HEK293 (cell line): Measurements from ENCODE around the gene POLR3E.

Experiments used
- CTCF ChIA-PET: fragments of 350-600 bp; formaldehyde crosslinking; extraction: SDS; loops from one replicate; lab custom pipeline; 2021; ENCODE audit warnings: antibody characterized with exemption; lab: Yijun Ruan, JAX
- POLR2A ChIA-PET: fragments of 300-600 bp; formaldehyde crosslinking; extraction: SDS; loops from one replicate; lab custom pipeline; 2020; ENCODE audit warnings: antibody characterized with exemption, inconsistent platforms; lab: Yijun Ruan, JAX
- H3K27ac ChIP-seq: fragments of 200-500 bp; sonication (Bioruptor generic); 2 replicates; pipeline ENCODE4 v1.5.1; 2014; ENCODE audit warnings: low read depth, low read length, control low read depth, inconsistent platforms; ENCODE audit errors: extremely low read depth
- H3K36me3 ChIP-seq, 2 experiments: fragments of 200-500 bp in 1 of 2; sonication (Bioruptor generic) in 1 of 2; 1 replicate in 1 of 2; 2 replicates in 1 of 2; pipeline ENCODE4 v1.5.1; 2014 to 2017; ENCODE audit warnings: inconsistent platforms in 2 of 2, low read length in 2 of 2; ENCODE audit not compliant: control insufficient read depth in 2 of 2, insufficient read depth in 1 of 2
- H3K4me1 ChIP-seq: fragments of 200-500 bp; sonication (Bioruptor generic); 2 replicates; pipeline ENCODE4 v1.5.1; 2014; ENCODE audit warnings: mild to moderate bottlenecking, low read length, inconsistent platforms; ENCODE audit not compliant: control insufficient read depth, insufficient read depth
- H3K4me3 ChIP-seq: 2 replicates; pipeline ENCODE4 v1.5.1; 2011; ENCODE audit warnings: low read depth, mild to moderate bottlenecking, control low read depth, low read length, moderate library complexity
- H3K9me3 ChIP-seq: fragments of 200-500 bp; sonication (Bioruptor generic); 2 replicates; pipeline ENCODE4 v1.5.1; 2014; ENCODE audit warnings: low read depth, low read length, inconsistent platforms; ENCODE audit not compliant: control insufficient read depth, insufficient read depth
- SCRT1 ChIP-seq: fragments of 450-650 bp; formaldehyde crosslinking; IDR thresholded peaks from 2 replicates; pipeline ENCODE4 v1.5.1; 2016; ENCODE audit warnings: missing biosample characterization, missing genetic modification characterization, borderline replicate concordance
- SP3 ChIP-seq: fragments of 450-650 bp; formaldehyde crosslinking; IDR thresholded peaks from 2 replicates; pipeline ENCODE4 v1.5.1; 2016; ENCODE audit warnings: missing biosample characterization, missing genetic modification characterization
- TCF7L2 ChIP-seq: IDR thresholded peaks from 2 replicates; pipeline ENCODE4 v1.6.1; 2011; ENCODE audit warnings: low read depth, mild to moderate bottlenecking, inconsistent platforms, low read length, moderate library complexity, borderline replicate concordance
- ZNF112 ChIP-seq: fragments of 450-650 bp; formaldehyde crosslinking; IDR thresholded peaks from 2 replicates; pipeline ENCODE4 v1.5.0; 2017; ENCODE audit warnings: missing biosample characterization, missing genetic modification characterization
- ZNF140 ChIP-seq: fragments of 450-650 bp; formaldehyde crosslinking; IDR thresholded peaks from 2 replicates; pipeline ENCODE4 v1.5.1; 2016; ENCODE audit warnings: missing biosample characterization, missing genetic modification characterization
- ZNF211 ChIP-seq: fragments of 450-650 bp; formaldehyde crosslinking; IDR thresholded peaks from 2 replicates; pipeline ENCODE4 v1.5.1; 2016; ENCODE audit warnings: low read depth, missing biosample characterization, missing genetic modification characterization
- ZNF23 ChIP-seq: fragments of 450-650 bp; formaldehyde crosslinking; IDR thresholded peaks from 2 replicates; pipeline ENCODE4 v1.5.1; 2016; ENCODE audit warnings: missing biosample characterization, missing genetic modification characterization, borderline replicate concordance
- ZNF324 ChIP-seq: fragments of 450-650 bp; formaldehyde crosslinking; IDR thresholded peaks from 2 replicates; pipeline ENCODE4 v1.5.1; 2016; ENCODE audit warnings: missing biosample characterization, missing genetic modification characterization
- ZNF664 ChIP-seq: fragments of 450-650 bp; formaldehyde crosslinking; IDR thresholded peaks from 2 replicates; pipeline ENCODE4 v1.5.1; 2016; ENCODE audit warnings: missing biosample characterization, missing genetic modification characterization
- ZNF677 ChIP-seq: fragments of 450-650 bp; IDR thresholded peaks from 2 replicates; pipeline ENCODE4 v1.5.0; 2018; ENCODE audit warnings: missing biosample characterization, mild to moderate bottlenecking, missing genetic modification characterization, moderate library complexity
- ZNF768 ChIP-seq: fragments of 450-650 bp; formaldehyde crosslinking; IDR thresholded peaks from 2 replicates; pipeline ENCODE4 v1.5.1; 2018; ENCODE audit warnings: missing biosample characterization, mild to moderate bottlenecking, missing genetic modification characterization
- ZSCAN30 ChIP-seq: fragments of 450-650 bp; IDR thresholded peaks from 2 replicates; pipeline ENCODE4 v1.5.1; 2018; ENCODE audit warnings: missing biosample characterization, mild to moderate bottlenecking, missing genetic modification characterization, moderate library complexity
- TF ChIP-seq, protein P1 (sequence below): fragments of 450-650 bp; formaldehyde crosslinking; IDR thresholded peaks from 2 replicates; pipeline ENCODE4 v1.5.1; 2016; ENCODE audit warnings: missing biosample characterization, missing genetic modification characterization, borderline replicate concordance
- TF ChIP-seq, protein P2 (sequence below): fragments of 450-650 bp; formaldehyde crosslinking; IDR thresholded peaks from 2 replicates; pipeline ENCODE4 v1.5.1; 2016; ENCODE audit warnings: missing biosample characterization, missing genetic modification characterization
- TF ChIP-seq, protein P3 (sequence below): fragments of 450-650 bp; formaldehyde crosslinking; conservative IDR thresholded peaks from 2 replicates; pipeline ENCODE4 v1.5.1; 2016; ENCODE audit warnings: low read depth, missing biosample characterization, missing genetic modification characterization

Gene POLR3E

DNA sequence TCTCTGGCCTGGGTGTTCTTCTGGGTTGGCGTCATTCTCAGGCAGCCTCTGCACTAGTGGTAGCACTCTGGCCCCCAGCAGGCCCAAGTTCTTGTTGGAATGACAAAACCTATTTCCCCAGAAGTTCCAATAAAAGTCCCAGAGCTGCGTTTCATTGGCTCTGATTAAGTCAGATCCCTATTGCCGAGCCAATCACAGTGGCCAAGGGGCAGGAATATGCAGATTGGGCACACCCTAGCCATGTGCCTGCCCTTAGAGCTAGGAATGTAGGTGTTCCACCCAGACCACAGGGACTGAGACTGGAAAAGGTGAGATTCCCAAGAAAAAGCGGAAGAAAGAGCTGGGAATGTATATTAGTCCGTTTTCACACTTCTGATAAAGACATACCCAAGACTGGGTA lies 44.9 kb upstream of the POLR3E start:
- Histone ChIP-seq H3K4me1 (no peaks in the 10 kb centered on the region), H3K27ac (no peak overlapping the region), H3K9me3 (no peaks in the 10 kb centered on the region), H3K36me3 (peaks cover 4 to 57% of the 10 kb centered on the region in 2 experiments; a peak in 2 of 3 replicates), H3K4me3 (no peak overlapping the region)
- CTCF ChIA-PET: interaction anchor here (1.4 kb wide), 1 partner anchor 48 kb away, joined by 5 read pairs; no protein-coding TSS in a partner anchor
- POLR2A ChIA-PET: interaction anchor here (1.0 to 1.1 kb wide), 2 partner anchors 11 kb away, joined by 3 read pairs; no protein-coding TSS in a partner anchor
- no peak for TF ChIP-seq ZNF112 (tag by site-specific recombination)
- TF ChIP-seq ZSCAN30 (tag by site-specific recombination): no peak
- TF ChIP-seq, protein P1, sequence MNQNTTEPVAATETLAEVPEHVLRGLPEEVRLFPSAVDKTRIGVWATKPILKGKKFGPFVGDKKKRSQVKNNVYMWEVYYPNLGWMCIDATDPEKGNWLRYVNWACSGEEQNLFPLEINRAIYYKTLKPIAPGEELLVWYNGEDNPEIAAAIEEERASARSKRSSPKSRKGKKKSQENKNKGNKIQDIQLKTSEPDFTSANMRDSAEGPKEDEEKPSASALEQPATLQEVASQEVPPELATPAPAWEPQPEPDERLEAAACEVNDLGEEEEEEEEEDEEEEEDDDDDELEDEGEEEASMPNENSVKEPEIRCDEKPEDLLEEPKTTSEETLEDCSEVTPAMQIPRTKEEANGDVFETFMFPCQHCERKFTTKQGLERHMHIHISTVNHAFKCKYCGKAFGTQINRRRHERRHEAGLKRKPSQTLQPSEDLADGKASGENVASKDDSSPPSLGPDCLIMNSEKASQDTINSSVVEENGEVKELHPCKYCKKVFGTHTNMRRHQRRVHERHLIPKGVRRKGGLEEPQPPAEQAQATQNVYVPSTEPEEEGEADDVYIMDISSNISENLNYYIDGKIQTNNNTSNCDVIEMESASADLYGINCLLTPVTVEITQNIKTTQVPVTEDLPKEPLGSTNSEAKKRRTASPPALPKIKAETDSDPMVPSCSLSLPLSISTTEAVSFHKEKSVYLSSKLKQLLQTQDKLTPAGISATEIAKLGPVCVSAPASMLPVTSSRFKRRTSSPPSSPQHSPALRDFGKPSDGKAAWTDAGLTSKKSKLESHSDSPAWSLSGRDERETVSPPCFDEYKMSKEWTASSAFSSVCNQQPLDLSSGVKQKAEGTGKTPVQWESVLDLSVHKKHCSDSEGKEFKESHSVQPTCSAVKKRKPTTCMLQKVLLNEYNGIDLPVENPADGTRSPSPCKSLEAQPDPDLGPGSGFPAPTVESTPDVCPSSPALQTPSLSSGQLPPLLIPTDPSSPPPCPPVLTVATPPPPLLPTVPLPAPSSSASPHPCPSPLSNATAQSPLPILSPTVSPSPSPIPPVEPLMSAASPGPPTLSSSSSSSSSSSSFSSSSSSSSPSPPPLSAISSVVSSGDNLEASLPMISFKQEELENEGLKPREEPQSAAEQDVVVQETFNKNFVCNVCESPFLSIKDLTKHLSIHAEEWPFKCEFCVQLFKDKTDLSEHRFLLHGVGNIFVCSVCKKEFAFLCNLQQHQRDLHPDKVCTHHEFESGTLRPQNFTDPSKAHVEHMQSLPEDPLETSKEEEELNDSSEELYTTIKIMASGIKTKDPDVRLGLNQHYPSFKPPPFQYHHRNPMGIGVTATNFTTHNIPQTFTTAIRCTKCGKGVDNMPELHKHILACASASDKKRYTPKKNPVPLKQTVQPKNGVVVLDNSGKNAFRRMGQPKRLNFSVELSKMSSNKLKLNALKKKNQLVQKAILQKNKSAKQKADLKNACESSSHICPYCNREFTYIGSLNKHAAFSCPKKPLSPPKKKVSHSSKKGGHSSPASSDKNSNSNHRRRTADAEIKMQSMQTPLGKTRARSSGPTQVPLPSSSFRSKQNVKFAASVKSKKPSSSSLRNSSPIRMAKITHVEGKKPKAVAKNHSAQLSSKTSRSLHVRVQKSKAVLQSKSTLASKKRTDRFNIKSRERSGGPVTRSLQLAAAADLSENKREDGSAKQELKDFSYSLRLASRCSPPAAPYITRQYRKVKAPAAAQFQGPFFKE: no peak
- no peak for TF ChIP-seq ZNF211 (tag by site-specific recombination)
- TF ChIP-seq, protein P2, sequence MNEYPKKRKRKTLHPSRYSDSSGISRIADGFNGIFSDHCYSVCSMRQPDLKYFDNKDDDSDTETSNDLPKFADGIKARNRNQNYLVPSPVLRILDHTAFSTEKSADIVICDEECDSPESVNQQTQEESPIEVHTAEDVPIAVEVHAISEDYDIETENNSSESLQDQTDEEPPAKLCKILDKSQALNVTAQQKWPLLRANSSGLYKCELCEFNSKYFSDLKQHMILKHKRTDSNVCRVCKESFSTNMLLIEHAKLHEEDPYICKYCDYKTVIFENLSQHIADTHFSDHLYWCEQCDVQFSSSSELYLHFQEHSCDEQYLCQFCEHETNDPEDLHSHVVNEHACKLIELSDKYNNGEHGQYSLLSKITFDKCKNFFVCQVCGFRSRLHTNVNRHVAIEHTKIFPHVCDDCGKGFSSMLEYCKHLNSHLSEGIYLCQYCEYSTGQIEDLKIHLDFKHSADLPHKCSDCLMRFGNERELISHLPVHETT: no peak
- TF ChIP-seq ZNF23 (tag by site-specific recombination): no peak
- TF ChIP-seq ZNF324 (tag by site-specific recombination): no peak
- no peak for TF ChIP-seq ZNF140 (tag by site-specific recombination)

DNA sequence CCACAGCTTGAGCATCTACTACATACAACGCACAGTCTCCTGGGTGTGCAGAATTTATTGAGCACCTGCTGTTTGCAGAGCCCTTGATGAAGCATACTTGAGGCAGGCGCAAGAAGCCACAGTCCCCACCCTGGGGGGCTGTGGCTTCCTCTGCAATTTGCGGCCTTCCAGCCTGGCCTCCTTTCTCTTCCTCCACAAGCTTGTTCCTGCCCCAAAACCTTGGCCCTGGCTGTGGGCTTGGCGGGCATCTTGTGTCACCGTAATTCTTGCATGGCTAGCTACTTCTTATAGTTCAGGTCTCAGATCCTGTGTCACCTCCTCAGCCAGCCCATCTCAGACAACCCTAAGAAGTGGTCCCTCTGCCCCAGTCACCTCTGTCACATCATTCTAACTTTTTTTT lies 43.9 kb upstream of the POLR3E start:
- Histone ChIP-seq H3K27ac (no peak overlapping the region), H3K4me3 (no peak overlapping the region), H3K9me3 (no peaks in the 10 kb centered on the region), H3K4me1 (no peaks in the 10 kb centered on the region), H3K36me3 (peaks cover 4 to 61% of the 10 kb centered on the region in 2 experiments; a peak in 2 of 3 replicates)
- TF ChIP-seq SP3 (tag by site-specific recombination) (no peak), ZNF768 (tag by site-specific recombination) (no peak), TCF7L2 (no peak), ZNF664 (tag by site-specific recombination) (no peak), ZNF677 (tag by site-specific recombination) (no peak), SCRT1 (tag by site-specific recombination) (no peak)
- TF ChIP-seq, protein P3, sequence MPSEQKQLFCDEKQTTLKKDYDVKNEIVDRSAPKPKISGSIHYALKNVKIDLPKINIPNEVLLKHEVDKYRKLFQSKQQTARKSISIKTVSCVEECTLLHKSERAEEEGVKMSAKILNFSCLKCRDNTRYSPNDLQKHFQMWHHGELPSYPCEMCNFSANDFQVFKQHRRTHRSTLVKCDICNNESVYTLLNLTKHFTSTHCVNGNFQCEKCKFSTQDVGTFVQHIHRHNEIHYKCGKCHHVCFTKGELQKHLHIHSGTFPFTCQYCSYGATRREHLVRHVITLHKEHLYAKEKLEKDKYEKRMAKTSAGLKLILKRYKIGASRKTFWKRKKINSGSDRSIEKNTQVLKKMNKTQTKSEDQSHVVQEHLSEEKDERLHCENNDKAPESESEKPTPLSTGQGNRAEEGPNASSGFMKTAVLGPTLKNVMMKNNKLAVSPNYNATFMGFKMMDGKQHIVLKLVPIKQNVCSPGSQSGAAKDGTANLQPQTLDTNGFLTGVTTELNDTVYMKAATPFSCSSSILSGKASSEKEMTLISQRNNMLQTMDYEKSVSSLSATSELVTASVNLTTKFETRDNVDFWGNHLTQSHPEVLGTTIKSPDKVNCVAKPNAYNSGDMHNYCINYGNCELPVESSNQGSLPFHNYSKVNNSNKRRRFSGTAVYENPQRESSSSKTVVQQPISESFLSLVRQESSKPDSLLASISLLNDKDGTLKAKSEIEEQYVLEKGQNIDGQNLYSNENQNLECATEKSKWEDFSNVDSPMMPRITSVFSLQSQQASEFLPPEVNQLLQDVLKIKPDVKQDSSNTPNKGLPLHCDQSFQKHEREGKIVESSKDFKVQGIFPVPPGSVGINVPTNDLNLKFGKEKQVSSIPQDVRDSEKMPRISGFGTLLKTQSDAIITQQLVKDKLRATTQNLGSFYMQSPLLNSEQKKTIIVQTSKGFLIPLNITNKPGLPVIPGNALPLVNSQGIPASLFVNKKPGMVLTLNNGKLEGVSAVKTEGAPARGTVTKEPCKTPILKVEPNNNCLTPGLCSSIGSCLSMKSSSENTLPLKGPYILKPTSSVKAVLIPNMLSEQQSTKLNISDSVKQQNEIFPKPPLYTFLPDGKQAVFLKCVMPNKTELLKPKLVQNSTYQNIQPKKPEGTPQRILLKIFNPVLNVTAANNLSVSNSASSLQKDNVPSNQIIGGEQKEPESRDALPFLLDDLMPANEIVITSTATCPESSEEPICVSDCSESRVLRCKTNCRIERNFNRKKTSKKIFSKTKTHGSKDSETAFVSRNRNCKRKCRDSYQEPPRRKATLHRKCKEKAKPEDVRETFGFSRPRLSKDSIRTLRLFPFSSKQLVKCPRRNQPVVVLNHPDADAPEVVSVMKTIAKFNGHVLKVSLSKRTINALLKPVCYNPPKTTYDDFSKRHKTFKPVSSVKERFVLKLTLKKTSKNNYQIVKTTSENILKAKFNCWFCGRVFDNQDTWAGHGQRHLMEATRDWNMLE: no peak
- CTCF ChIA-PET: no interaction called here
- POLR2A ChIA-PET: interaction anchor here (0.5 to 1.1 kb wide), 2 partner anchors 10 to 22 kb away, joined by 3 read pairs; no protein-coding TSS in a partner anchor
